Common myeloid progenitor, CD34-positive (primary cell): ENCODE measurements around the gene ADIPOQ.
"Not testable (repeated sequence)": the region's sequence is repeated elsewhere in the genome, so short reads cannot be mapped to it uniquely, and the experiment has no call there.

Source experiments
- CTCF ChIA-PET: fragments of 350-600 bp; sonication (Branson Sonifier 250); formaldehyde crosslinking; loops from one replicate; lab custom pipeline; 2021; ENCODE audit warnings: antibody characterized with exemption; lab: Charles Lee
- POLR2A ChIA-PET: fragments of 350-600 bp; sonication (Branson Sonifier 250); formaldehyde crosslinking; loops from one replicate; lab custom pipeline; 2021; ENCODE audit warnings: antibody characterized with exemption; lab: Charles Lee
- DNase-seq, 3 donors: peaks; one replicate each; pipeline versions ENCODE4 v3.0.0 to v3.0.0-alpha.2; 2013
- H3K27ac ChIP-seq, 2 experiments: 1 replicate in 1 of 2; 2 replicates in 1 of 2; pipeline ENCODE4 v1.7.0; 2013; ENCODE audit warnings: inconsistent platforms in 2 of 2, low read length in 2 of 2, mild to moderate bottlenecking in 2 of 2, low read depth in 1 of 2, moderate library complexity in 1 of 2; ENCODE audit not compliant: severe bottlenecking in 2 of 2, insufficient read depth in 1 of 2, poor library complexity in 1 of 2
- H3K27me3 ChIP-seq, 5 experiments: replicated peaks in 2 of 5; 1 replicate in 3 of 5; 2 replicates in 2 of 5; pipeline versions ENCODE4 v1.6.1 to v1.7.0; 2013; ENCODE audit warnings: low read length in 4 of 5, mild to moderate bottlenecking in 2 of 5, moderate library complexity in 2 of 5, inconsistent platforms in 1 of 5; ENCODE audit not compliant: insufficient read depth in 5 of 5, control insufficient read depth in 4 of 5
- H3K36me3 ChIP-seq, 4 experiments: 1 replicate in 2 of 4; 2 replicates in 2 of 4; pipeline versions ENCODE4 v1.6.1 to v1.7.0; 2013; ENCODE audit warnings: low read length in 3 of 4, control low read depth in 1 of 4, mild to moderate bottlenecking in 1 of 4; ENCODE audit not compliant: control insufficient read depth in 4 of 4, insufficient read depth in 4 of 4
- H3K4me1 ChIP-seq, 4 experiments: 1 replicate in 3 of 4; 2 replicates in 1 of 4; pipeline versions ENCODE4 v1.6.1 to v1.7.1; 2013; ENCODE audit warnings: low read length in 3 of 4, mild to moderate bottlenecking in 3 of 4, control low read depth in 1 of 4, inconsistent platforms in 1 of 4, moderate library complexity in 1 of 4; ENCODE audit not compliant: control insufficient read depth in 4 of 4, insufficient read depth in 4 of 4; ENCODE audit errors: control extremely low read depth in 1 of 4
- H3K4me3 ChIP-seq, 7 experiments: 1 replicate in 4 of 7; 2 replicates in 3 of 7; pipeline versions ENCODE4 v1.5.1 to v1.7.0; 2013; ENCODE audit warnings: mild to moderate bottlenecking in 7 of 7, low read length in 6 of 7, moderate library complexity in 6 of 7, inconsistent platforms in 2 of 7, low read depth in 2 of 7, control low read depth in 1 of 7; ENCODE audit not compliant: insufficient read depth in 4 of 7, control insufficient read depth in 1 of 7; ENCODE audit errors: extremely low read depth in 1 of 7
- H3K9me3 ChIP-seq, 5 experiments: 1 replicate in 4 of 5; 2 replicates in 1 of 5; pipeline versions ENCODE4 v1.6.1 to v1.7.1; 2013; ENCODE audit warnings: low read length in 4 of 5, mild to moderate bottlenecking in 2 of 5, inconsistent platforms in 1 of 5, low read depth in 1 of 5, moderate library complexity in 1 of 5; ENCODE audit not compliant: control insufficient read depth in 4 of 5, insufficient read depth in 2 of 5; ENCODE audit errors: control extremely low read depth in 1 of 5
- WGBS: methylation state at CpG from one replicate; pipeline ENCODE4 v1.1.5; 2013; ENCODE audit not compliant: insufficient coverage; 5-methylcytosine and 5-hydroxymethylcytosine counted together

Gene ADIPOQ

DNA sequence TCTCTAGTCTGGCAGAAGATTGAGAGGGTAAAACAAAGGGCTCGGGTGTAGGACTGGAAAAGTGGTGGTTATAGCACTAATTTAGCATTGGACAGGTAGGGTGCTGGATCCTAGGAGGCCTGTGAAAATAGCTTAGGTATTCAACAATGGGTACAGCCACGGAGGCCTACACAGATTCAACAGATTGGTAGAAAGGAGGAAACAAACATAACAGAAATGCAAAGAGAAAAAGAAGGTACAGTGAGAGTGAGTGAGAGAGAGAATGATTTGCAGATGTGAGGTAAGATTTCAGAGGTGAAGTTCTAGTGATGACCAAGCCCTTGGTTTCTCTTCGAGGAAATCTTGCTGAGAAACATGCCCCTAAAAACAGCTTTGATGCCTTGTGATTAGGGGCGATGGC is 37.9 kb downstream of the ADIPOQ start:
- Histone ChIP-seq H3K4me3 (no peak overlapping the region), H3K36me3 (no peaks in the 10 kb centered on the region), H3K27me3 (no peaks in the 10 kb centered on the region), H3K9me3 (peaks cover 0 to 4% (median 0%) of the 10 kb centered on the region in 5 experiments), H3K27ac (no peak overlapping the region), H3K4me1 (peaks cover 0 to 22% (median 6%) of the 10 kb centered on the region in 4 experiments)
- POLR2A ChIA-PET, result no interaction called here
- CTCF ChIA-PET, result interaction anchor here (0.6 to 2.5 kb wide), 7 partner anchors 11 to 87 kb away, joined by 3 to 10 read pairs (median 6); no protein-coding TSS in a partner anchor
- 97% methylated on average over 3 of the region's 4 CpGs for WGBS
- DNase-seq, result no peak

GRCh38 chr3:186882150-186882524 is 39.6 kb downstream of the ADIPOQ start:
- peak; percentile 19 to 61 (median 58) for DNase-seq
- 0% methylated on average over 2 of the region's 4 CpGs for WGBS
- Histone ChIP-seq H3K36me3 (no peaks in the 10 kb centered on the region), H3K27ac (no peak overlapping the region), H3K4me3 (peak overlapping the region in 1 of 7 experiments; percentile 31), H3K27me3 (no peaks in the 10 kb centered on the region), H3K9me3 (no peaks in the 10 kb centered on the region), H3K4me1 (peaks cover 0 to 30% (median 8%) of the 10 kb centered on the region in 4 experiments)
- ChIA-PET CTCF (interaction anchor here (1.0 to 2.5 kb wide), 3 partner anchors 33 to 145 kb away, joined by 3 to 10 read pairs (median 7); no protein-coding TSS in a partner anchor), POLR2A (no interaction called here)

DNA sequence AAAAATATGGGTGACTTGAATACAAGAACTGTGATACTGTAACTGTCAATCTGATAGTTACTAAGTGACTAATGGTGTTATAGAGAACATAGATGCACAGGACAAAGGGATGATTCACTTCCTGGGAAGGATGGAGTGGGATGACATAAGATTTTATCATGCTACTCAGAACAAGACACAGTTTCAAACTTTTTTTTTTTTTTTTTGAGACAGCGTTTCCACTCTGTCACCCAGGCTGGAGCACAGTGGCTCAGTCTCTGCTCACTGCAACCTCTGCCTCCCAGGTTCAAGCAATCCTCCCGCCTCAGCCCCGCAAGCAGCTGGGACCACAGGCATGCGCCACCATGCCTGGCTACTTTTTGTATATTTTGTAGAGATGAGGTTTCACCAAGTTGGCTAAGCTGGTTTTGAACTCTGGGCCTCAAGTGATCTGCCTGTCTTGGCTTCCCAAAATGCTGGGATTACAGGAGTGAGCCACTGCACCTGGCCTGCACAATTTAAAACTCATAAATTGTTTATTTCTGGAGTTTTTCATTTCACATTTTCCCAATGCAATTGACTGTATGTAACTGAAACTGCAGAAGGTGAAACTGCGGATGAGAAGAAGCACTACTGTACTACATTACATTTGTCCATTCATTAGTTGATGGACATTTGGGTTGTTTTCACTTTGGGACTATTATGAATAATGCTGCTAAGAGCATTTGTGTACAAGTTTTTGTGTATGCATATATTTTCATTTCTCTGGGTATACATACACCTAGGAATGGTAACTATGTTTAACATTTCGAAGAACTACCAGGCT is 40.6 kb downstream of the ADIPOQ start:
- ChIA-PET POLR2A (no interaction called here), CTCF (interaction anchor here (1.0 to 2.5 kb wide), 2 partner anchors 34 to 144 kb away, joined by 3 to 7 read pairs; no protein-coding TSS in a partner anchor)
- Histone ChIP-seq H3K27ac (no peak overlapping the region), H3K4me1 (peaks cover 3 to 34% (median 12%) of the 10 kb centered on the region in 4 experiments), H3K36me3 (no peaks in the 10 kb centered on the region), H3K4me3 (no peak overlapping the region), H3K27me3 (no peaks in the 10 kb centered on the region), H3K9me3 (no peaks in the 10 kb centered on the region)
- WGBS, result 100% methylated on average over 3 of the region's 6 CpGs
- DNase-seq, result peak in 2 of 3 donors; percentile 22 to 38

DNA sequence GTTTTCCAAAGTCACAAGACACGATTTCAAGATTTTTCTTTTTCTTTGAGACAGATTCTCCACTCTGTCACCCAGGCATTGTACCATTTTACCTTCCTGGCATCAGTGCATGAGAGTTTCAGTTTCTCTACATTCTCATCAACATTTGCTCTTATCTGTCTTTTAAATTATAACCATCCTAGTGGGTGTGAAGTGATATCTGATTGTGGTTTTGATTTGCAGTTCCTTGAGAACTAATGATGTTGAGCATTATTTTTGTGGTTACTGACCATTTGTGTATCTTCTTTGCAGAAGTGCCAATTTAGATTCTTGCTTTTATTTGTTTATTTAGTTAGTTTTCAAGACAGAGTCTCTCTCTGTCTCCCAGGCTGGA is 41.2 kb downstream of the ADIPOQ start:
- 100% methylated on average over 1 of the region's 1 CpG for WGBS
- no peaks in the 10 kb centered on the region for H3K36me3 ChIP-seq
- H3K9me3 ChIP-seq, result no peaks in the 10 kb centered on the region
- H3K27ac ChIP-seq, result no peak overlapping the region
- ChIA-PET POLR2A (no interaction called here), CTCF (no interaction called here)
- DNase-seq, result peak in 1 of 3 donors; percentile 41
- H3K4me3 ChIP-seq, result no peak overlapping the region
- no peaks in the 10 kb centered on the region for H3K27me3 ChIP-seq
- peaks cover 3 to 39% (median 14%) of the 10 kb centered on the region in 4 experiments for H3K4me1 ChIP-seq

- WGBS, result 100% methylated on average over 8 of the region's 29 CpGs
These were observed 42.4 kb downstream of the ADIPOQ start for GRCh38 chr3:186884868-186885267.

DNA sequence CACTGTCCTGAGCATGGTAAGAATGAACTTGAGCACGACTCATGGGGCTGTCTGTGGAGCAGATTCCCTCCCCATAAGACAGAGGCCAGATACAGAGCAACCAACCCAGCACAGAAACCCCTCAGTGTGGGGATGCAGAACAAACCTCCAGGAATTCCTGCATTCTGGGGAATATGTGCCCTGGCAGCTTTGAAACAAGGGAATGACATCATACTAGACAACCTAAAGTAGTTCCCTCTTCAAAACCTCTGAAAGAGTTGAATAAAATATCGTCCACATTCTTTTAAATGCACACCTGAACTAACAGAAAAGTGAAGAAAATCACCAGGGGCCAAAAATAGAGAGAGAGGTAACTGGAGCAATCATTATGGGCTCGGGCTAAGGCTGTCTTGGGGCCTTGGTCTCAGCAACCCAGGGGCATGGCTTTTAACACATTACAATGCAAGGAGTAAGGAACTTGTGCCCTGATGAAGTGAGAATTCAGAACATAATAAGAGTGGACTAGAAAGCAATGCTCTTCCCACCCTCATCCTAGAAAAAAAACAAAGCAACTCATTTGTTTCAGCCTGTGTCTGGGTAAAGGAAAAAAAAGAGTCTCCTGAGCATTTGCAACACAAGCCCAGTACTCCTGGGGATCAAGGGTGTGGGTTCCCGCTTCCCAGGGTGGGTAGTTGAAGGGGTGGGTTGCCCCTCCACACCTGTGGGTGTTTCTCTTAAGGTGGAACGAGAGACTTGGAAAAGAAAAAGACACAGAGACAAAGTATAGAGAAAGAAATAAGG is 43.9 kb downstream of the ADIPOQ start:
- no peak for DNase-seq
- Histone ChIP-seq H3K9me3 (no peaks in the 10 kb centered on the region), H3K4me3 (no peak overlapping the region), H3K27ac (no peak overlapping the region), H3K4me1 (peaks cover 12 to 42% (median 22%) of the 10 kb centered on the region in 4 experiments), H3K36me3 (no peaks in the 10 kb centered on the region), H3K27me3 (no peaks in the 10 kb centered on the region)
- POLR2A ChIA-PET, result no interaction called here
- 95% methylated on average over 2 of the region's 5 CpGs for WGBS
- CTCF ChIA-PET, result no interaction called here

More at GRCh38 chr3:186884868-186885267, 42.4 kb downstream of the ADIPOQ start:
- CTCF ChIA-PET, H3K36me3 ChIP-seq, H3K27me3 ChIP-seq, H3K4me3 ChIP-seq, H3K9me3 ChIP-seq, H3K27ac ChIP-seq, DNase-seq: not testable (repeated sequence)
- POLR2A ChIA-PET, result interaction anchor here (0.8 kb wide), 1 partner anchor 144 kb away, joined by 5 read pairs; no protein-coding TSS in a partner anchor
- H3K4me1 ChIP-seq, result peaks cover 12 to 48% (median 22%) of the 10 kb centered on the region in 4 experiments
